Measurements from ENCODE around the gene MRPS27. TPM values are rescaled to one million over a fixed set of nuclear protein-coding genes. Genes with fewer than 3 reads are reported as not detected.
A peak's percentile ranks its signal among the peaks of the same experiment; 100 is the strongest.

The MRPS27 gene
- total and polyA plus RNA-seq, 9 of the 15 experiments (the other 6 are each of a cell fraction or from before 2014, with no cell fraction given) = 73.6 to 144 (median 106) TPM

- TF ChIP-seq ARID1B (IDR thresholded peaks at IDR 0.05) (0 out of 2 replicates have a peak, but pooled peaks have one; percentile 30), ZC3H11A (IDR thresholded peaks at IDR 0.05; ENCODE audit: low read depth, low read length) (no peak), PHF20 (IDR thresholded peaks at IDR 0.05; ENCODE audit: partially characterized antibody) (no peak), DLX4 (CRISPR knock-in tag; IDR thresholded peaks at IDR 0.05) (no peak), ZNF79 (CRISPR knock-in tag; IDR thresholded peaks at IDR 0.05; ENCODE audit: low read depth) (no peak), SP2 (IDR thresholded peaks at IDR 0.05; ENCODE audit: extremely low read depth, low read depth, low read length, poor library complexity, severe bottlenecking) (no peak), SOX6 (IDR thresholded peaks at IDR 0.05) (0 out of 2 replicates have a peak, but pooled peaks have one; percentile 11), CXXC5 (CRISPR knock-in tag; IDR thresholded peaks at IDR 0.05) (peak; percentile 19; the same call in 1 of the 2 replicates), TEAD1 (CRISPR knock-in tag; IDR thresholded peaks at IDR 0.05) (peak in 1 of 2 experiments; percentile 47; a peak in 1 of 4 replicates), ZNF778 (CRISPR knock-in tag; IDR thresholded peaks at IDR 0.05) (0 out of 2 replicates have a peak, but pooled peaks have one; percentile 50), CHD7 (IDR thresholded peaks at IDR 0.05; ENCODE audit: low read depth, low read length) (no peak), ZBTB17 (CRISPR knock-in tag; IDR thresholded peaks at IDR 0.05) (0 out of 2 replicates have a peak, but pooled peaks have one; percentile 29), ZBTB8A (IDR thresholded peaks at IDR 0.05; ENCODE audit: partially characterized antibody) (no peak), ESRRA (IDR thresholded peaks at IDR 0.05; ENCODE audit: borderline replicate concordance, low read depth) (0 out of 2 replicates have a peak, but pooled peaks have one; percentile 27), CBX5 (IDR thresholded peaks at IDR 0.05; ENCODE audit: borderline replicate concordance, low read depth) (no peak), ZNF212 (CRISPR knock-in tag; IDR thresholded peaks at IDR 0.05) (0 out of 2 replicates have a peak, but pooled peaks have one; percentile 26), ELF2 (CRISPR knock-in tag; IDR thresholded peaks at IDR 0.05) (no peak), SIRT6 (IDR thresholded peaks at IDR 0.05; ENCODE audit: low read depth, low read length) (no peak), GTF2F1 (IDR thresholded peaks at IDR 0.05; ENCODE audit: low read depth, low read length) (no peak)
These were observed 75.1 kb downstream of the MRPS27 start (continued) for GRCh38 chr5:72244862-72245371.
